ENCODE results near the gene TRMT44.

DNA sequence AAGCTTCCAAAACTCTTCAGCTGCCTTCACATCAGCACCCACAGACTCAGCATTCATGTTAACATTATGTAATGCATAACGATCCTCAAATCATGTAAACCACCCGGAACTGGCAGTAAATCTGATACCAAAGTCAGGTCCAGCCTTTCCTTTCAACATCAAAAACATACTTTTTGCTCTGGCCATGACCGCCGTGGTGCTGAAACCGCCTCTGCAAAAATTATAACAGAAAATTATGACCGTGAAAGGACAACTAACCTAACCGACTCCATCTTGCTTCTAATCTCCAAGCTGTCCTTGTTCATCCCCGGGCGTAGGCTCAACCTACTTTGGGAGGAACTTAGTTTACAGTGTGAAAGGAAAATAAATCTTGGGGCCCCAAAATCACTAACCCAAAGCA is 51.6 kb downstream of the TRMT44 start:
- TF ChIP-seq CTCF (IDR thresholded peaks at IDR 0.05) (no peak), POLR2A (IDR thresholded peaks at IDR 0.05) (no peak)

Measured in thyroid gland (tissue), 4 donors.